Psoas muscle (tissue), 8 donors: ENCODE data around the gene CD84. TPM values are rescaled to one million over a fixed set of nuclear protein-coding genes. Genes with fewer than 3 reads are reported as not detected.

Source experiments
- ATAC-seq, 4 donors: fragments of 200-7000 bp; cut with Tn5 transposase; one replicate each; pipeline ENCODE4 v1.9.1; 2020; ENCODE audit warnings: moderate library complexity in 3 of 4, mild to moderate bottlenecking in 2 of 4
- DNase-seq, 2 donors: peaks; one replicate each; pipeline ENCODE4 v3.0.0-alpha.2; 2020
- H3K27ac ChIP-seq: fragments of 200-600 bp; one replicate; pipeline ENCODE4 v1.8.0; 2022
- H3K27me3 ChIP-seq, 3 donors: fragments of 200-600 bp in 1 of 3; one replicate each; pipeline versions ENCODE4 v1.6.1 to v1.8.0; 2013 to 2022; ENCODE audit warnings: low read length in 2 of 3, mild to moderate bottlenecking in 2 of 3, moderate library complexity in 1 of 3; ENCODE audit not compliant: insufficient read depth in 3 of 3
- H3K36me3 ChIP-seq, 2 donors: fragments of 200-600 bp in 1 of 2; one replicate each; pipeline versions ENCODE4 v1.6.1 to v1.8.0; 2013 to 2022; ENCODE audit warnings: low read depth in 1 of 2, mild to moderate bottlenecking in 1 of 2, moderate library complexity in 1 of 2; ENCODE audit not compliant: insufficient read depth in 1 of 2
- H3K4me1 ChIP-seq: fragments of 200-600 bp; one replicate; pipeline ENCODE4 v1.8.0; 2022
- H3K4me3 ChIP-seq: fragments of 200-600 bp; one replicate; pipeline ENCODE4 v1.8.0; 2022; ENCODE audit warnings: mild to moderate bottlenecking
- H3K9me3 ChIP-seq: fragments of 200-600 bp; one replicate; pipeline ENCODE4 v1.8.0; 2022
- WGBS, 3 donors: extraction: QIAGEN DNeasy Blood & Tissue Kit; methylation state at CpG; one replicate each; pipeline versions ENCODE4 v1.1.6 to v1.1.7; 2013; 5-methylcytosine and 5-hydroxymethylcytosine counted together
- intact Hi-C, 2 donors: fragments of 100-400 bp; cut with DNase I; formaldehyde crosslinking; loops; one replicate each; pipeline versions ENCODE4 v1.11.0 to v1.14.2; 2022
- polyA plus RNA-seq, 3 donors: library from polyadenylated mRNA; stranded (reverse); fragments of 200-250 nt; gene quantifications; one replicate each; pipeline ENCODE4 v1.2.3, GENCODE V29; 2013
- total RNA-seq, 4 donors: library from RNA; stranded (reverse); fragmentation: NEBNext Ultra II Directional in 2 of 4; extraction: Animal tissue kit (Norgen Biotek cat#: 25700) in 2 of 4; gene quantifications; one replicate each; pipeline versions ENCODE4 v1.2.1 to v1.2.4, GENCODE V29; 2021 to 2023
- TF ChIP-seq, protein P1 (sequence below): fragments of 200-600 bp; IDR thresholded peaks from one replicate; pipeline ENCODE4 v1.8.0; 2022; ENCODE audit warnings: antibody characterized with exemption
- donor health status: healthy with polysubstance abuse.
- donor health status: DM: no; HTN: no; CAD: no; lungs with moderate emphysema.
- donor health status: Bipolar disorder and iron deficiency.
- donor health status: healthy.
- donor health status: DM: yes; HTN: yes; CAD: no.
- donor health status: DM: no; HTN: no; CAD: no.
- donor health status: DM: no; HTN: no; CAD: no.
- donor health status: DM: yes; HTN: yes; CAD: no.

The CD84 gene
- total and polyA plus RNA-seq, 7 donors, result 0.04 to 2.6 (median 0.75) TPM

DNA sequence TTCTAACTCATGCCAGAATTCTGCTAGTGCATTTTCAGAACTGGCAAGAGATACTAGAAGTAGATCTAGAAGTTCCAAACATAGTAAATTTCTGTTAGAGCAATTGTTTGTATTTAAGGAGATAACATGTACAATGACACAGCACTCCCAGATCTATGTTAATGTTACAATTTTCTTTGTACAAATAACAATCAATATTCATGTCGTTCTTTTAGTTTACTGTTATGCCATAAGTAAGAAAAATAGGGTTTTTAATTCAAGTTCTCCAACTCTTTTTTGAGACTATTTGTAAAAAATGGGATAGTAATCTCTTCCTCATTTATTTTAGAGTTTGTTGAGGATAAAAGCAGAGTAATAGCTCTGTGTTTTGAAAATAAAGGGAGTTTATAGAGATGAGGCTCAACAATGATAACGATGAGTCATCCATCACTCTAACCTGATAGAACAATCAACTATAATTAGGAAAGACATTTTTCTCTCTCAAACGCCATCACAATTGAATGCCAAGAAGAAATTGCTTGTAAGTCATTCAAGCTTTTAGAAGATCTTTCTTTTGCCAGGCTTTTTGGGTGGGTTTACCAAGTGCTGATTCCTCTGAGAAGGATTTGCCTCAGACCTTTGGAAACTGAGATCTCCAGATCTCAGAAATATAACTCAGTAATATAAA, 638 bp downstream of the CD84 start:
- peak overlapping the region; percentile 35 for H3K4me3 ChIP-seq
- H3K36me3 ChIP-seq, result no peaks in the 10 kb centered on the region
- no peaks in the 10 kb centered on the region for H3K4me1 ChIP-seq
- DNase-seq (no peak), ATAC-seq (no peak)
- TF ChIP-seq, protein P1, sequence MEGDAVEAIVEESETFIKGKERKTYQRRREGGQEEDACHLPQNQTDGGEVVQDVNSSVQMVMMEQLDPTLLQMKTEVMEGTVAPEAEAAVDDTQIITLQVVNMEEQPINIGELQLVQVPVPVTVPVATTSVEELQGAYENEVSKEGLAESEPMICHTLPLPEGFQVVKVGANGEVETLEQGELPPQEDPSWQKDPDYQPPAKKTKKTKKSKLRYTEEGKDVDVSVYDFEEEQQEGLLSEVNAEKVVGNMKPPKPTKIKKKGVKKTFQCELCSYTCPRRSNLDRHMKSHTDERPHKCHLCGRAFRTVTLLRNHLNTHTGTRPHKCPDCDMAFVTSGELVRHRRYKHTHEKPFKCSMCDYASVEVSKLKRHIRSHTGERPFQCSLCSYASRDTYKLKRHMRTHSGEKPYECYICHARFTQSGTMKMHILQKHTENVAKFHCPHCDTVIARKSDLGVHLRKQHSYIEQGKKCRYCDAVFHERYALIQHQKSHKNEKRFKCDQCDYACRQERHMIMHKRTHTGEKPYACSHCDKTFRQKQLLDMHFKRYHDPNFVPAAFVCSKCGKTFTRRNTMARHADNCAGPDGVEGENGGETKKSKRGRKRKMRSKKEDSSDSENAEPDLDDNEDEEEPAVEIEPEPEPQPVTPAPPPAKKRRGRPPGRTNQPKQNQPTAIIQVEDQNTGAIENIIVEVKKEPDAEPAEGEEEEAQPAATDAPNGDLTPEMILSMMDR, result no peak
- intact Hi-C loops, result no loop called here
- H3K27me3 ChIP-seq, result no peaks in the 10 kb centered on the region
- no peak overlapping the region for H3K27ac ChIP-seq
- H3K9me3 ChIP-seq, result peaks cover 5% of the 10 kb centered on the region
- WGBS, 3 donors, result 36 to 45% (median 41%) methylated on average over 3 of the region's 3 CpGs

- WGBS, 3 donors, result 53 to 67% (median 59%) methylated on average over 3 of the region's 3 CpGs
- TF ChIP-seq, protein P1, result no peak
- peaks cover under 1% of the 10 kb centered on the region for H3K9me3 ChIP-seq
- H3K36me3 ChIP-seq, result no peaks in the 10 kb centered on the region
- H3K4me3 ChIP-seq, result peak overlapping the region; percentile 35
- H3K27me3 ChIP-seq, result no peaks in the 10 kb centered on the region
- intact Hi-C loops, result no loop called here
- no peaks in the 10 kb centered on the region for H3K4me1 ChIP-seq
- no peak overlapping the region for H3K27ac ChIP-seq
- ATAC-seq (no peak), DNase-seq (no peak)
These were observed 1.1 kb downstream of the CD84 start for GRCh38 chr1:160578175-160578524.

GRCh38 chr1:160577671-160578070, 1.6 kb downstream of the CD84 start:
- intact Hi-C loops, result no loop called here
- Histone ChIP-seq H3K27me3 (no peaks in the 10 kb centered on the region), H3K4me3 (no peak overlapping the region), H3K36me3 (no peaks in the 10 kb centered on the region), H3K9me3 (no peaks in the 10 kb centered on the region), H3K4me1 (no peaks in the 10 kb centered on the region), H3K27ac (no peak overlapping the region)
- ATAC-seq, result no peak
- no peak for DNase-seq
- WGBS, 3 donors, result 68 to 79% (median 74%) methylated on average over 2 of the region's 2 CpGs
- TF ChIP-seq, protein P1, result no peak

DNA sequence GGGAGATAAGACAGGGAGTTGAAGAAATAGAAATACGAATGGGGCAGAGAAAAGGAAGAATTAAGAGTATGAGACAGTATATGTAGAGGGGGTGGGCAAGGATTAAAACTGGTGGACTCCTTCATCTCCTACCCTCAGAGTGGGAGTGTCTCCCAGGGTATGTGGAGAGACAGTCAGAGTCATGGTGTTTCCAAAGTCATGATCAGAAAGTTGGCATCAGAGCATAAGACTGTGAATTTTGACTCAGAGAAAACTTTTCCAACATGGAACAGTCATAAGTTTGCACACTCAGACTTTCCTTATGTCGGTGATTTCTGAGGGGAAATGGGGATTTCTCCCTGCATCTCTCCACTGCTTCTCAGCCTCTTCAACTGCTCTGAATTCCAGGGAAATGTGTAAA, 2.4 kb downstream of the CD84 start:
- DNase-seq (no peak), ATAC-seq (no peak)
- Histone ChIP-seq H3K9me3 (no peaks in the 10 kb centered on the region), H3K4me3 (no peak overlapping the region), H3K4me1 (no peaks in the 10 kb centered on the region), H3K27me3 (no peaks in the 10 kb centered on the region), H3K27ac (no peak overlapping the region), H3K36me3 (no peaks in the 10 kb centered on the region)
- WGBS, 3 donors, result 33 to 40% (median 39%) methylated on average over 2 of the region's 2 CpGs
- TF ChIP-seq, protein P1, result no peak
- intact Hi-C loops, result no loop called here

DNA sequence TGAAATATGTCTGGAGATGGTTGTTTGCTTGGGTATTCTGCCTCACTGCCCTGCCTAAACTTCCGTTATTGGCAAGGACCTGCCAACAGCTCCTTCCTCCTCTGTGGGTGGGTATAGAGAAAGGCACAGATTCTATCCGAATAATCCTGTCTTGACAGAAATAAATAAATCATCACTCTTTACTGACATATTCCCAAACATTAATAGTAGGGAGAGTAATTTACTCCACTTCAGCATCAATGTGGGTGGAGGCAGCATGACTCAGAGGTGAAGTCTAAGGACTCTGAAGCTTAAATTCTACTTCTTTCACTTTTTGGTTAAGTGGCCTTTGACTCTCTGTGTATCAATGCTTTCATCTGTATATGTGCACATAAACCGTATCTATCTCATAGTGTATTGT, 2.9 kb downstream of the CD84 start:
- DNase-seq (no peak), ATAC-seq (no peak)
- WGBS, 3 donors, result 77 to 86% (median 79%) methylated on average over 3 of the region's 3 CpGs
- TF ChIP-seq, protein P1, result no peak
- H3K4me3 ChIP-seq, result no peak overlapping the region
- H3K27me3 ChIP-seq, result no peaks in the 10 kb centered on the region
- no peaks in the 10 kb centered on the region for H3K36me3 ChIP-seq
- no peak overlapping the region for H3K27ac ChIP-seq
- intact Hi-C loops, result no loop called here
- H3K4me1 ChIP-seq, result no peaks in the 10 kb centered on the region
- no peaks in the 10 kb centered on the region for H3K9me3 ChIP-seq
